HG03439 (cell line): ENCODE data around the gene TMSB4Y.

Experiments
- ATAC-seq: cut with Tn5 transposase; IDR thresholded peaks from one replicate; pipeline ENCODE4 v1.9.1; 2021; ENCODE audit warnings: mild to moderate bottlenecking, moderate library complexity; ENCODE audit not compliant: unreplicated experiment

The TMSB4Y gene

DNA sequence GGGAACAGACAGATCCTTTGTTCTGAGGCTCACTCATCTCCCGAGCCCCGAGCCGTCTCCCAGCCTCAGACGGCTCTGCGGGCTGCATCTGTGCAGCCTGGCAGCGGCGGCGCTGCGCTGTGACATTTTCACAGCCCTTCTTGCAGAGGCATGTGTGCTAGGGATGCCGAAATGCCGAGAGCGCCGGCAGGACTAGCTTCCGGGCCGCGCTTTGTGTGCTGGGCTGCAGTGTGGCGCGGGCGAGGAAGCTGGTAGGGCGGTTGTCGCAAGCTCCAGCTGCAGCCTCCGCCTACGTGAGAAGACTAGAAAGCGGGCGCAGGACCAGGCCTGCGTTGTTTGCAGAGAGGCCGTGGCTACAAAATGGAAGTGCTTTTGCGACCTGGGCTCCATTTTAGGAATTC lies at the start of gene TMSB4Y:
TSS of gene TMSB4Y (plus strand) at position 332 of the 401 bp plus-strand sequence.
- ATAC-seq: peak; percentile 94

DNA sequence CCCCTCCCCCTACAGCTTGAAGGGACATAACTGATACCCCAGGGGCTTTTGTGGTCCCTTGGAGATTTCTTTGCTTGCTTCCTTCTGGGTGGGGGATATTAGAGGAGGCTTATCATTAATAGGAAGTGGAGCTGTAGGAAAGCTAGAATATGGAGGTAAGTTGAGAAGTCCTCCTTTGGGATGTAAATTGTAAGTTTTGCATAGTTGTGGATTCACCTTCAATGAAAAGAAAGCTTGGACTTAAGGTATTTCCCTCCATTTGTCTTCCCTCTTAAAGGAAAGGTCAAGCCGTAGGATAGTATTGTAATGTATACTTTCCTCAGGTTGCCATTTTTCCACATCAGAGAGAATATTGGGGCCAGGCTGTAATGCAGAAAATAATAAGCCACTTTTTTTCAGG lies 39.5 kb upstream of the TMSB4Y start:
- ATAC-seq: no peak

DNA sequence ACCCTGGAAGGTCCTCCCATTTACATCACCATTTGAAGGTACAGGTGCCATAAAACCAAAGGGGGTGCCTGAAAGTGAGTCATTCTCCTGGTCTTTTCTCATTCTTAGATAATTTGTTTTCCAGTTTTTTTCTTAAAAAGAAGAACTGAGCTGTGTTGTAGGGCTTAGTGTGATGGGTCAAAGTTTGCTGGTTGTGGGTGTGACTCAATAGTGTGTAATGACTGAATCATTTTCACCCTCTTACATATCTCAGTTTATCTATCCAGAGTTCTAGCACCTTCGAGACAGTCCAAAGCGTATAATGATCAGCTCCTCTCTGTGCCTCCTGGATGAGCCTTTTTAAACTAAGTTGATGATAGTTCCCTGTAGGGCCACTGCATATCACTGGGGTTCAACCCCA lies 32.6 kb upstream of the TMSB4Y start:
- no peak for ATAC-seq

DNA sequence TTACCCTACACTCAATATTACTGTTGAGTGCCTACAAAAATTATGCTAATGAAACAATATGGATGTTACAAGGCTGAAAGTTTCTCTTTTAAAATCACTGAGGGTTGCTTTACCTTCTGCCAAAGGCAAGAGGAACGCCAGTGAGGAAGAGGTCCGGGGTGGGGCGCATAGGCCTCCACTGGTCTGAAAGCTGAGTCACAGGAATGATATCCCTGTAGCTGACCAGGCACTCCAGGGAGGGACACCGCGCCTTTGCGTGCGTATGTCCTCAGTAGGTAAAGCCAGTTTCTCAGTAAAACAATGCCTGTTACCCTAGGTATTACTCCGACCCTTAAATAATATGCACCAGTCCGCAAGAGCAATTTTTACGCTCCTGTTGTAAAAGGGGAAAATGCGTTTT lies 1.4 kb upstream of the TMSB4Y start:
- ATAC-seq: no peak

- peak; percentile 11 for ATAC-seq
These were observed 627 bp downstream of the TMSB4Y start for GRCh38 chrY:13704121-13704930.

DNA sequence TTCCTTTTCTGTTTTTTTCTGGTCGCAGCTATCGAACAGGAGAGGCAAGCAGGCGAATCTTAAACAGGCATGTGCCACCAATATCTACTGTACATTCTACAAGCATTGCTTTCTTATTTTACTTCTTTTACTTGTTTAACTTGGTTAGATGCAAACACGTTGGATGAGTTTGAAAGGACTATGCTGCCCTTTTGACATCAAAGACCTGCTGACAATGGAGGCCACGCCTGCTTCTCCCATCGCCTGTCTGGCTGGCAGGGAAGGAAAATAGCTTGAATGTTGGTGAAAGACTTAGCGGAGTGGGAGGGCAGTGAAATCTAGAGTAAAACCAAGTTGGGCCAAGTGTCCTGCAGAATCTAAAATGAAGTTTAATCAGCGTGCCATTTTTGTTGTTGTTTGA lies 1.5 kb downstream of the TMSB4Y start:
- no peak for ATAC-seq

DNA sequence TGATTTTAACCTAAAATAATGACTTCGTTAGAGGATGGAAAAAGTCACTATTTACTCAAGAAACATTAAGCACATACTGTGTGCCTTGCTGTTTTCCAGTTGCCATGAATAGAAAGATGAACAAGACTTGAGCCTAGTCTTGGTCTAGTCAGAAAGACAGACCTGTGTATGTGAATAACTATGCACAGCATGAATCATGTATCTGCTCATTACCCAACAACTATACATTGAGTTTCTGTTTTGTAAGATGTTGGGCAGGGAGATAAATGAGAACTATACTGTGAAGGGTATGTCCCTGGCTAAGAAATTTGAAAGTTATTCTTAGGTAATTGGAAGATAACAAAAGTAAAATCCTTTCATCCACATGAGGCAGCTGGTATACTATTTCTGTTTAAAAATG lies 4.3 kb downstream of the TMSB4Y start:
- ATAC-seq: no peak

DNA sequence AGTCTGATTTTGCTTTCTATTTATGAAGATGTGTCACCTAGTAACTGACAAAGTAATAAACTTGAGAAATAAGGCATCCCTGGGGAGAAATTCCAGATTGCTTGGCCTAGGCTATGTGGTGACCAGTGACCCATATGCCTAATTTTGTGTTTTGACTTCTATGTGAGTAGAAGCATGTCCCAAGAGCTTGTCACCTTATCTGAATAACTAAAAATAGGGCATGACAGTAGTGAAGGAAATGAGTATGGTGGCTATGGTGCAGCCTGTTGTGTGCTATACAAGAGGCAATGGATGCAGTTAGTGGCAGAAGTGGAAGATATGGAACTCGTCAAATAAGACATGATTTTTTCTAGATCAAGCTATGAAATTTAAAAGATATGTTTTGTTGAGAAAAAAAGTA lies 15.3 kb downstream of the TMSB4Y start:
- no peak for ATAC-seq

DNA sequence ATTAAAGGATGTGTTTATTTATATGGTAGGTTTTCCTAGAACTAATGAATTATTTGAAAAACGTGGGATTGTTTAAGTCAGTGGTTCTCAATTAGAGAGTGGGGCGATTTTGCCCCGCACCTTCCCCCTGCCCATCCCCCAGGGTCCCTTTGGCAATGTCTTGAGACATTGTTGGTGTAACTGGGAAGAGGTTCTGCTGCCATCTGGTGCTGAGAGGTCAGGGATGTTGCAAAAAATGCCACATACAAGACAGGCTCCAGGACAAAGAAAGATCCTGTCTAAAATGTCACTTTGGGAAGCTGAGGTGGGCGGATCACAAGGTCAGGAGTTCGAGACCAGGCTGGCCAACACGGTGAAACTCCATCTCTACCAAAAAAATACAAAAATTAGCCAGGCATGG lies 25.8 kb downstream of the TMSB4Y start:
- ATAC-seq: no peak

DNA sequence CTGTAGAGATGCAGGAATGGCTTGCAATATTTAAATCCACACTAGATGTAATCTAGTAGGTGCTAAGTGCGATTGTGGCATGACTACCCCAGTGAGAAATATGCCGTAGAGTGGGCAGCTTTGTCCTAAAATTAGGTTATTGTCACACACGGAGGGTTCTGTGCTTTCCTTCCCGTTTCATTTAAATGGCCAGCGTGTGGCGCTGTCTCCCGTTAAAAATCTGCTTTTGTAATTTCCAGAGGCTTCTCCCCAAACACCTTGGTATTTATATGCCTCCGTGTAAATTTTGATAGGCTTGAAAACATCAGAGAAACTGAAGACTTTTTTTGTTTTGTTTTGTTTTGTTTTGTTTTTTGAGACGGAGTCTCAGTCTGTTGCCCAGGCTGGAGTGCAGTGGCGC lies 34.9 kb downstream of the TMSB4Y start:
- no peak for ATAC-seq

GRCh38 chrY:13751289-13752071 lies 47.8 kb downstream of the TMSB4Y start:
- ATAC-seq: peak; percentile 77

DNA sequence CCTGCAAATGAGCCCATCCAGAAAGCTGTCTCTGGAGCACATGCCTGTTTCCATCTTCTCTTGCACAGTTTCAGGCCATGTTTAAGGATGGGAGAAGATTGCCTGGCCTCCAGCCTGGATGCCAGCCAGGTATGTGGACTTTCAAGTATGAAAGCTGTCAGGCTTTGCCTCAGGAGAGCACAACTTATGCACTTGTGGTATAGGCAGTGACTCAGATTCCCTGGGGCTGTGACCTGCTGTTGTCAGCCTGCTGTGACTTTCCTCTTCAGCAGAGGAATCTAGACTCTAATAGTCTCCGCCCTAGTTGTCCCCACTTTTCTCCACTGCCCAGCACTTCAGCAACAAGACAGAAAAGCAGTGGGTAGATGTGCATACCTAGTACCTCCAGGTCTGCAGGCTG lies 51.0 kb downstream of the TMSB4Y start:
- no peak for ATAC-seq
